ENCODE results near the gene NCOA1. TPM values are rescaled to one million over a fixed set of nuclear protein-coding genes. Genes with fewer than 3 reads are reported as not detected.

NCOA1 gene
- total and polyA plus RNA-seq, 4 donors: 6.5 to 26.6 (median 16.3) TPM

DNA sequence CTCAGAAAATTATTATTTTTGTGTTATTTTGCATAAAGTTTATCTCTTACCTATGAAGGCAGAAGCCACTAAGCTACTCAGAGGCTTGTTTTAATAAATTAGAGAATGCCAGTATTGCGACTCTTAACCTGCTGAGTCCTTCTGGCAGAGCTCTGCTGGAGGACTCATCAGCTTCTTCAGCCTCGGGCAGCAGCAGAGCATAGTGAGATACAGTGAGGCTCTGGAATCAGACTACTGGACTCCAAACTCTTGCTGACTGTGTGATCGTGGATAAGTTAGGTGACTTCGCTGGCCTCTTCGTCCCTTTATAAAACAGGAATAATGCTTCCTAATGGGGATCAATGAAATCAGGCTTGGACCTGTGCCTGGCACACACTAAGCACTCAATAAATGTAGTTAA lies 300.4 kb downstream of the NCOA1 start:
- Histone ChIP-seq H3K27ac (ENCODE audit: low read depth in 1 of 2, low read length in 2 of 2) (no peak overlapping the region), H3K27me3 (ENCODE audit: control insufficient read depth in 4 of 4, insufficient read depth in 4 of 4, low read length in 3 of 4) (no peaks in the 10 kb centered on the region), H3K9me3 (ENCODE audit: control insufficient read depth in 4 of 4, low read length in 3 of 4) (no peaks in the 10 kb centered on the region), H3K4me1 (ENCODE audit: control insufficient read depth in 4 of 4, insufficient read depth in 4 of 4, low read length in 3 of 4) (peaks cover 0 to 15% (median 13%) of the 10 kb centered on the region in 4 donors), H3K4me3 (ENCODE audit: low read depth in 1 of 3, low read length in 3 of 3) (no peak overlapping the region), H3K36me3 (ENCODE audit: control insufficient read depth in 4 of 4, insufficient read depth in 3 of 4, low read depth in 1 of 4, low read length in 3 of 4) (peaks cover 0 to 5% (median 2%) of the 10 kb centered on the region in 4 donors), H3K9ac (ENCODE audit: low read depth in 1 of 2, low read length in 2 of 2) (no peak overlapping the region)
- WGBS: 97% methylated on average over 5 of the region's 5 CpGs
- TF ChIP-seq FOXA1 (IDR thresholded peaks at IDR 0.05): no peak
- TF ChIP-seq, protein P1, sequence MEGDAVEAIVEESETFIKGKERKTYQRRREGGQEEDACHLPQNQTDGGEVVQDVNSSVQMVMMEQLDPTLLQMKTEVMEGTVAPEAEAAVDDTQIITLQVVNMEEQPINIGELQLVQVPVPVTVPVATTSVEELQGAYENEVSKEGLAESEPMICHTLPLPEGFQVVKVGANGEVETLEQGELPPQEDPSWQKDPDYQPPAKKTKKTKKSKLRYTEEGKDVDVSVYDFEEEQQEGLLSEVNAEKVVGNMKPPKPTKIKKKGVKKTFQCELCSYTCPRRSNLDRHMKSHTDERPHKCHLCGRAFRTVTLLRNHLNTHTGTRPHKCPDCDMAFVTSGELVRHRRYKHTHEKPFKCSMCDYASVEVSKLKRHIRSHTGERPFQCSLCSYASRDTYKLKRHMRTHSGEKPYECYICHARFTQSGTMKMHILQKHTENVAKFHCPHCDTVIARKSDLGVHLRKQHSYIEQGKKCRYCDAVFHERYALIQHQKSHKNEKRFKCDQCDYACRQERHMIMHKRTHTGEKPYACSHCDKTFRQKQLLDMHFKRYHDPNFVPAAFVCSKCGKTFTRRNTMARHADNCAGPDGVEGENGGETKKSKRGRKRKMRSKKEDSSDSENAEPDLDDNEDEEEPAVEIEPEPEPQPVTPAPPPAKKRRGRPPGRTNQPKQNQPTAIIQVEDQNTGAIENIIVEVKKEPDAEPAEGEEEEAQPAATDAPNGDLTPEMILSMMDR (IDR thresholded peaks at IDR 0.05; ENCODE audit: low read depth, low read length, missing input control): no peak
- TF ChIP-seq, protein P2, sequence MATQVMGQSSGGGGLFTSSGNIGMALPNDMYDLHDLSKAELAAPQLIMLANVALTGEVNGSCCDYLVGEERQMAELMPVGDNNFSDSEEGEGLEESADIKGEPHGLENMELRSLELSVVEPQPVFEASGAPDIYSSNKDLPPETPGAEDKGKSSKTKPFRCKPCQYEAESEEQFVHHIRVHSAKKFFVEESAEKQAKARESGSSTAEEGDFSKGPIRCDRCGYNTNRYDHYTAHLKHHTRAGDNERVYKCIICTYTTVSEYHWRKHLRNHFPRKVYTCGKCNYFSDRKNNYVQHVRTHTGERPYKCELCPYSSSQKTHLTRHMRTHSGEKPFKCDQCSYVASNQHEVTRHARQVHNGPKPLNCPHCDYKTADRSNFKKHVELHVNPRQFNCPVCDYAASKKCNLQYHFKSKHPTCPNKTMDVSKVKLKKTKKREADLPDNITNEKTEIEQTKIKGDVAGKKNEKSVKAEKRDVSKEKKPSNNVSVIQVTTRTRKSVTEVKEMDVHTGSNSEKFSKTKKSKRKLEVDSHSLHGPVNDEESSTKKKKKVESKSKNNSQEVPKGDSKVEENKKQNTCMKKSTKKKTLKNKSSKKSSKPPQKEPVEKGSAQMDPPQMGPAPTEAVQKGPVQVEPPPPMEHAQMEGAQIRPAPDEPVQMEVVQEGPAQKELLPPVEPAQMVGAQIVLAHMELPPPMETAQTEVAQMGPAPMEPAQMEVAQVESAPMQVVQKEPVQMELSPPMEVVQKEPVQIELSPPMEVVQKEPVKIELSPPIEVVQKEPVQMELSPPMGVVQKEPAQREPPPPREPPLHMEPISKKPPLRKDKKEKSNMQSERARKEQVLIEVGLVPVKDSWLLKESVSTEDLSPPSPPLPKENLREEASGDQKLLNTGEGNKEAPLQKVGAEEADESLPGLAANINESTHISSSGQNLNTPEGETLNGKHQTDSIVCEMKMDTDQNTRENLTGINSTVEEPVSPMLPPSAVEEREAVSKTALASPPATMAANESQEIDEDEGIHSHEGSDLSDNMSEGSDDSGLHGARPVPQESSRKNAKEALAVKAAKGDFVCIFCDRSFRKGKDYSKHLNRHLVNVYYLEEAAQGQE (IDR thresholded peaks at IDR 0.05): no peak
- TF ChIP-seq NR2F2 (IDR thresholded peaks at IDR 0.05): no peak
- TF ChIP-seq GABPA (IDR thresholded peaks at IDR 0.05 in 1 of 2, conservative IDR thresholded peaks at IDR 0.05 in 1 of 2): no peak
- TF ChIP-seq, protein P3, sequence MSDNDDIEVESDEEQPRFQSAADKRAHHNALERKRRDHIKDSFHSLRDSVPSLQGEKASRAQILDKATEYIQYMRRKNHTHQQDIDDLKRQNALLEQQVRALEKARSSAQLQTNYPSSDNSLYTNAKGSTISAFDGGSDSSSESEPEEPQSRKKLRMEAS (IDR thresholded peaks at IDR 0.05): no peak
- no peak for DNase-seq (ENCODE audit: low spot score)

GRCh38 chr2:24792542-24792873 lies 301.5 kb downstream of the NCOA1 start:
- peaks cover 0 to 15% (median 13%) of the 10 kb centered on the region in 4 donors for H3K4me1 ChIP-seq (ENCODE audit: control insufficient read depth in 4 of 4, insufficient read depth in 4 of 4, low read length in 3 of 4)
- no peaks in the 10 kb centered on the region for H3K27me3 ChIP-seq (ENCODE audit: control insufficient read depth in 4 of 4, insufficient read depth in 4 of 4, low read length in 3 of 4)
- TF ChIP-seq RAD21 (IDR thresholded peaks at IDR 0.05): no peak
- no peak for TF ChIP-seq TAF1 (conservative IDR thresholded peaks at IDR 0.05)
- TF ChIP-seq NR2F2 (IDR thresholded peaks at IDR 0.05): peak; percentile 16
- peak overlapping the region; percentile 99 for H3K27ac ChIP-seq (ENCODE audit: low read depth in 1 of 2, low read length in 2 of 2)
- H3K9me3 ChIP-seq (ENCODE audit: control insufficient read depth in 4 of 4, low read length in 3 of 4): no peaks in the 10 kb centered on the region
- H3K36me3 ChIP-seq (ENCODE audit: control insufficient read depth in 4 of 4, insufficient read depth in 3 of 4, low read depth in 1 of 4, low read length in 3 of 4): peaks cover 0 to 5% (median 2%) of the 10 kb centered on the region in 4 donors
- peak overlapping the region; percentile 76 to 84 for H3K9ac ChIP-seq (ENCODE audit: low read depth in 1 of 2, low read length in 2 of 2)
- WGBS: 2% methylated on average over 6 of the region's 6 CpGs
- DNase-seq (ENCODE audit: low spot score): no peak
- H3K4me3 ChIP-seq (ENCODE audit: low read depth in 1 of 3, low read length in 3 of 3): peak overlapping the region; percentile 74 to 82 (median 78)

DNA sequence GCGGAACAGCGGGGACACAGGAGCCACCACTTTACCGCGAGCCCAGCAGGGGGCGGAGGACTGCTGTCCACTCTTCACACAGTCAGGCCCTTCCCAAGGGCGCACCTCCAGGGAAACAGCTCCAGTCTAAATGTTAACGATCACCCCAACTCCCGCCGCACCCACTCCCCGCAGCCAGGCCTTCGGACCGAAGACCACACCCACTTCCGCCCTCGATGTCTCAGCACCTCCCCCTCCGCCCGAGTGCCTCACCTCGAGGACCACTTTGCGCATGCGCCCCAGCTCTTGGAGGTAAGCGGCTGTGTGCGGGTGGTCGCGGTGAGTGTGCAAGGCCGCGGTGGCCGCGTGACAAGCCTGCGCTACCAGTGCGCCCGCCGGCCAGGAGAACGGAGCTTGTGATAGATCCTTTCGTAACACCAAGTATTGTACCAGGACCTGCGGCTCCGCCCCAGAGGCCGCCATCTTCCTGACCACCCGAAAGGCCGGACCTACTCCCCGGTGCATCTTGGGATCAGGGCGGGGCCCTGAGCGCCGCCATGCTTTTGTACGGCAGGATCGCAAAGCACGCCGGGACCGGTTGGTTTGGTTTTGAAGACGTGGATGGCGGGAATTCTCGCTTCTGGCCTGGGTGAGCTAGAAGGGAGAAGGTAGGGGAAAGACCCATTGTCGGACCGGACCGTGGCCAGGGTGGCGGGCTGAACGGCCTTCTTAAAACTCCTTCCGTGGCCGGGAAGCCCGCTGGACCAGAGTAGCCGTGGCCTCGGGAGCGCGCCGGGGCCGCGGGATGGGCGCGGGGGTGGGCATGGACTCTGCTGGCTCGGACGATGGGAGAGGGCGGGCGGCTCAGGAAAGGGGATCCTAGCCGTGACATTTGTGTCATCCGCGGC lies 302.1 kb downstream of the NCOA1 start, which contains the start of the genes CENPO and PTRHD1:
CENPO (plus strand) TSS at position 552 of the 887 bp plus-strand sequence. CDS start 495 bp downstream, outside the sequence.
PTRHD1 (minus strand) TSS at position 518 of the 887 bp plus-strand sequence; CDS start at position 504, 14 bp downstream.
- WGBS: under 1% methylated on average over 74 of the region's 74 CpGs
- peak within 1 kb of the TSS; percentile 76 to 84 for H3K9ac ChIP-seq (ENCODE audit: low read depth in 1 of 2, low read length in 2 of 2)
- H3K27ac ChIP-seq (ENCODE audit: low read depth in 1 of 2, low read length in 2 of 2): peak within 1 kb of the TSS; percentile 99
- H3K9me3 ChIP-seq (ENCODE audit: control insufficient read depth in 4 of 4, low read length in 3 of 4): no peaks in the 10 kb centered on the region
- H3K4me1 ChIP-seq (ENCODE audit: control insufficient read depth in 4 of 4, insufficient read depth in 4 of 4, low read length in 3 of 4): peaks cover 0 to 15% (median 13%) of the 10 kb centered on the region in 4 donors
- no peaks in the 10 kb centered on the region for H3K27me3 ChIP-seq (ENCODE audit: control insufficient read depth in 4 of 4, insufficient read depth in 4 of 4, low read length in 3 of 4)
- peak; percentile 95 for DNase-seq (ENCODE audit: low spot score)
- peaks cover 0 to 5% (median 2%) of the 10 kb centered on the region in 4 donors for H3K36me3 ChIP-seq (ENCODE audit: control insufficient read depth in 4 of 4, insufficient read depth in 3 of 4, low read depth in 1 of 4, low read length in 3 of 4)
- peak within 1 kb of the TSS; percentile 74 to 82 (median 78) for H3K4me3 ChIP-seq (ENCODE audit: low read depth in 1 of 3, low read length in 3 of 3)
- TF ChIP-seq TAF1 (conservative IDR thresholded peaks at IDR 0.05): peak; percentile 64
- peak; percentile 26 for TF ChIP-seq NR2F2 (IDR thresholded peaks at IDR 0.05)
- peak in 1 of 2 donors; percentile 80 for TF ChIP-seq GABPA (IDR thresholded peaks at IDR 0.05 in 1 of 2, conservative IDR thresholded peaks at IDR 0.05 in 1 of 2)
- TF ChIP-seq, protein P2 (IDR thresholded peaks at IDR 0.05): peak; percentile 63
- TF ChIP-seq EGR1 (IDR thresholded peaks at IDR 0.05; ENCODE audit: low read depth in 2 of 2): no peak
- peak; percentile 100 for TF ChIP-seq YY1 (IDR thresholded peaks at IDR 0.05)
- TF ChIP-seq, protein P4, sequence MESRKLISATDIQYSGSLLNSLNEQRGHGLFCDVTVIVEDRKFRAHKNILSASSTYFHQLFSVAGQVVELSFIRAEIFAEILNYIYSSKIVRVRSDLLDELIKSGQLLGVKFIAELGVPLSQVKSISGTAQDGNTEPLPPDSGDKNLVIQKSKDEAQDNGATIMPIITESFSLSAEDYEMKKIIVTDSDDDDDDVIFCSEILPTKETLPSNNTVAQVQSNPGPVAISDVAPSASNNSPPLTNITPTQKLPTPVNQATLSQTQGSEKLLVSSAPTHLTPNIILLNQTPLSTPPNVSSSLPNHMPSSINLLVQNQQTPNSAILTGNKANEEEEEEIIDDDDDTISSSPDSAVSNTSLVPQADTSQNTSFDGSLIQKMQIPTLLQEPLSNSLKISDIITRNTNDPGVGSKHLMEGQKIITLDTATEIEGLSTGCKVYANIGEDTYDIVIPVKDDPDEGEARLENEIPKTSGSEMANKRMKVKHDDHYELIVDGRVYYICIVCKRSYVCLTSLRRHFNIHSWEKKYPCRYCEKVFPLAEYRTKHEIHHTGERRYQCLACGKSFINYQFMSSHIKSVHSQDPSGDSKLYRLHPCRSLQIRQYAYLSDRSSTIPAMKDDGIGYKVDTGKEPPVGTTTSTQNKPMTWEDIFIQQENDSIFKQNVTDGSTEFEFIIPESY (IDR thresholded peaks at IDR 0.05): peak; percentile 72
- TF ChIP-seq HNF4A (conservative IDR thresholded peaks at IDR 0.05): peak; percentile 33 to 60
- peak; percentile 71 to 80 for TF ChIP-seq RAD21 (IDR thresholded peaks at IDR 0.05)
- peak; percentile 75 for TF ChIP-seq SP1 (IDR thresholded peaks at IDR 0.05)

Data from liver (tissue), 9 donors.